K562 (cell line): ENCODE measurements around the gene AP4E1. TPM values are rescaled to one million over a fixed set of nuclear protein-coding genes. Genes with fewer than 3 reads are reported as not detected.

Experiments used
- ARID2 ChIP-seq: fragments of 450-650 bp; IDR thresholded peaks from 2 replicates; pipeline ENCODE4 v1.6.1; 2017; ENCODE audit warnings: antibody characterized with exemption, mild to moderate bottlenecking
- BMI1 ChIP-seq: fragments of 150-350 bp; IDR thresholded peaks from 2 replicates; pipeline ENCODE4 v1.6.1; 2014; ENCODE audit warnings: low read length
- BRCA1 ChIP-seq, 2 experiments: fragments of 450-650 bp in 1 of 2; sonication (generic) in 1 of 2; formaldehyde crosslinking in 1 of 2; IDR thresholded peaks; 2 replicates each; pipeline versions ENCODE4 v1.5.0 to v1.6.1; 2017 to 2020; ENCODE audit warnings: mild to moderate bottlenecking in 1 of 2, missing genetic modification reagents in 1 of 2
- CBX8 ChIP-seq: fragments of 200-600 bp; sonication (generic); IDR thresholded peaks from 2 replicates; pipeline ENCODE4 v1.6.1; 2012; ENCODE audit warnings: borderline replicate concordance, mixed run types, low read depth, mild to moderate bottlenecking, moderate library complexity, mixed read lengths, low read length, control low read depth, inconsistent platforms; ENCODE audit not compliant: poor library complexity, severe bottlenecking; ENCODE audit errors: extremely low read depth
- EGR1 ChIP-seq: fragments of 450-650 bp; conservative IDR thresholded peaks from 2 replicates; pipeline ENCODE4 v1.6.1; 2017; ENCODE audit warnings: mild to moderate bottlenecking
- ELF1 ChIP-seq: fragments of 200-800 bp; sonication (Bioruptor generic); IDR thresholded peaks from 2 replicates; pipeline ENCODE4 v1.6.1; 2016; ENCODE audit warnings: missing genetic modification characterization, missing compliant biosample characterization
- ETS1 ChIP-seq: conservative IDR thresholded peaks from 2 replicates; pipeline ENCODE4 v1.6.1; 2011; ENCODE audit warnings: low read depth, mild to moderate bottlenecking, low read length; ENCODE audit not compliant: control insufficient read depth
- RBM25 ChIP-seq: fragments of 200-400 bp; formaldehyde crosslinking; IDR thresholded peaks from 2 replicates; pipeline ENCODE4 v1.6.1; 2018; ENCODE audit warnings: low read length, low read depth, moderate library complexity; ENCODE audit not compliant: severe bottlenecking
- SAFB2 ChIP-seq: fragments of 200-400 bp; formaldehyde crosslinking; IDR thresholded peaks from 2 replicates; pipeline ENCODE4 v1.6.1; 2018; ENCODE audit warnings: borderline replicate concordance, low read length, low read depth, moderate library complexity; ENCODE audit not compliant: severe bottlenecking
- TOE1 ChIP-seq, 2 experiments: fragments of 450-650 bp in 1 of 2; sonication (generic) in 1 of 2; formaldehyde crosslinking in 1 of 2; IDR thresholded peaks; 2 replicates each; pipeline versions ENCODE4 v1.7.1 to v1.8.0; 2016 to 2022; ENCODE audit warnings: borderline replicate concordance in 2 of 2, mild to moderate bottlenecking in 2 of 2, antibody characterized with exemption in 1 of 2, inconsistent platforms in 1 of 2, low read depth in 1 of 2, missing genetic modification reagents in 1 of 2, moderate library complexity in 1 of 2
- TSHZ1 ChIP-seq: fragments of 250-450 bp; sonication (Bioruptor Pico); IDR thresholded peaks from 2 replicates; pipeline ENCODE4 v1.4.0; 2020; ENCODE audit warnings: mild to moderate bottlenecking, moderate library complexity
- ZNF121 ChIP-seq: sonication (generic); formaldehyde crosslinking; conservative IDR thresholded peaks from 2 replicates; pipeline ENCODE4 v1.8.0; 2022; ENCODE audit warnings: missing genetic modification reagents
- ZNF324 ChIP-seq: fragments of 250-450 bp; sonication (Bioruptor Pico); IDR thresholded peaks from 2 replicates; pipeline ENCODE4 v1.4.0; 2020; ENCODE audit warnings: mild to moderate bottlenecking
- polyA plus RNA-seq, 8 experiments: library from polyadenylated mRNA; depleted of rRNA in 4 of 8; stranded (reverse) in 5 of 8; unstranded in 3 of 8; fragments of >200 nt; fragmentation: Nextera tagmentation in 2 of 8; fragmentation: Illumina TruSeq in 1 of 8; extraction: Ambion mirVana in 2 of 8; extraction: Trizol in 1 of 8; gene quantifications; 2 replicates each; pipeline versions ENCODE4 v1.2.1 to v1.2.3, GENCODE V29; 2011 to 2014; ENCODE audit warnings: inconsistent platforms in 1 of 8, missing spikeins in 1 of 8
- total RNA-seq, 7 experiments: library from RNA; depleted of rRNA in 6 of 7; stranded (reverse); fragments of >200 nt in 6 of 7; fragmentation: Illumina TruSeq in 2 of 7; extraction: Trizol in 2 of 7; gene quantifications; 2 replicates each; pipeline versions ENCODE4 v1.2.1 to v1.2.3, GENCODE V29; 2011 to 2021; ENCODE audit warnings: low replicate concordance in 1 of 7

The AP4E1 gene
- total and polyA plus RNA-seq, 9 of the 15 experiments (the other 6 are each of a cell fraction or from before 2014, with no cell fraction given) = 1.3 to 11.5 (median 4.4) TPM

GRCh38 chr15:50908209-50909009, at the start of gene AP4E1 (continued):
- TF ChIP-seq EGR1 (peak; percentile 90), BRCA1 (IDR thresholded peaks at IDR 0.05) (no peak), BRCA1 (CRISPR knock-in tag; IDR thresholded peaks at IDR 0.05) (no peak), ARID2 (0 out of 2 replicates have a peak, but pooled peaks have one; percentile 7), SAFB2 (no peak), ZNF121 (CRISPR knock-in tag) (no peak), RBM25 (no peak), TOE1 (IDR thresholded peaks at IDR 0.05; ENCODE audit: borderline replicate concordance) (peak; percentile 68), TOE1 (CRISPR knock-in tag; IDR thresholded peaks at IDR 0.05; ENCODE audit: borderline replicate concordance, low read depth) (no peak), ZNF324 (no peak), CBX8 (no peak), TSHZ1 (CRISPR knock-in tag) (no peak), BMI1 (no peak), ELF1 (tag) (peak; percentile 99), ETS1 (peak; percentile 90)
